Measurements from ENCODE around the gene RANBP3. TPM values are rescaled to one million over a fixed set of nuclear protein-coding genes. Genes with fewer than 3 reads are reported as not detected.

RANBP3 gene
- total RNA-seq, 4 donors from 2014 or later: 58.9 to 175 (median 65.0) TPM

- H3K4me1 ChIP-seq: peaks cover 6 to 28% (median 26%) of the 10 kb centered on the region in 4 donors
- H3K27me3 ChIP-seq: no peaks in the 10 kb centered on the region
- intact Hi-C loops (cut with DNase I; ENCODE audit: low total_unique reads) (no loop called here), in situ Hi-C loops (cut with MboI; ENCODE audit: low pct_ligation_motif_present in 1 of 4, low pct_unique_long_range_greater_than_20kb in 1 of 4, low sequenced_read_pairs in 3 of 4) (no loop called here)
- WGBS, 2 donors (ENCODE audit: low coverage in 1 of 2): 60% methylated on average over 1 of the region's 1 CpG; no CpG with 5 or more reads in 1 of the 2 donors
- DNase-seq: no peak
- H3K27ac ChIP-seq: no peak overlapping the region
- H3K9me3 ChIP-seq: no peaks in the 10 kb centered on the region
- peaks cover 0 to 4% (median 1%) of the 10 kb centered on the region in 4 donors for H3K36me3 ChIP-seq
- TF ChIP-seq POLR2A (IDR thresholded peaks at IDR 0.05): no peak
- no peak for TF ChIP-seq POLR2AphosphoS5 (IDR thresholded peaks at IDR 0.05)
- TF ChIP-seq CTCF (IDR thresholded peaks at IDR 0.05): no peak
- TF ChIP-seq EP300 (IDR thresholded peaks at IDR 0.05; ENCODE audit: low read depth): no peak
- H3K4me3 ChIP-seq: no peak overlapping the region
Observed at GRCh38 chr19:5911366-5911765, 66.6 kb downstream of the RANBP3 start.

- intact Hi-C loops (cut with DNase I; ENCODE audit: low total_unique reads) (no loop called here), in situ Hi-C loops (cut with MboI; ENCODE audit: low pct_ligation_motif_present in 1 of 4, low pct_unique_long_range_greater_than_20kb in 1 of 4, low sequenced_read_pairs in 3 of 4) (no loop called here)
- no peaks in the 10 kb centered on the region for H3K27me3 ChIP-seq
- H3K4me1 ChIP-seq: peaks cover 13 to 28% (median 24%) of the 10 kb centered on the region in 4 donors
- H3K4me3 ChIP-seq: no peak overlapping the region
- no peaks in the 10 kb centered on the region for H3K36me3 ChIP-seq
- no peak for DNase-seq
- no peak overlapping the region for H3K27ac ChIP-seq
- 89 to 90% methylated on average over 1 of the region's 1 CpG for WGBS, 2 donors (ENCODE audit: low coverage in 1 of 2)
- TF ChIP-seq CTCF (IDR thresholded peaks at IDR 0.05) (no peak), EP300 (IDR thresholded peaks at IDR 0.05; ENCODE audit: low read depth) (no peak), POLR2A (IDR thresholded peaks at IDR 0.05) (no peak), POLR2AphosphoS5 (IDR thresholded peaks at IDR 0.05) (no peak)
- no peaks in the 10 kb centered on the region for H3K9me3 ChIP-seq
Observed at GRCh38 chr19:5910638-5910907, 67.4 kb downstream of the RANBP3 start.

GRCh38 chr19:5908773-5909442 lies 69.0 kb downstream of the RANBP3 start:
- TF ChIP-seq POLR2AphosphoS5 (IDR thresholded peaks at IDR 0.05): no peak
- TF ChIP-seq EP300 (IDR thresholded peaks at IDR 0.05; ENCODE audit: low read depth): no peak
- no peak for TF ChIP-seq POLR2A (IDR thresholded peaks at IDR 0.05)
- TF ChIP-seq CTCF (IDR thresholded peaks at IDR 0.05): no peak
- no peak overlapping the region for H3K27ac ChIP-seq
- peaks cover 11 to 17% (median 13%) of the 10 kb centered on the region in 4 donors for H3K4me1 ChIP-seq
- intact Hi-C loops (cut with DNase I; ENCODE audit: low total_unique reads): no loop called here
- no peaks in the 10 kb centered on the region for H3K9me3 ChIP-seq
- no peak for DNase-seq
- H3K27me3 ChIP-seq: no peaks in the 10 kb centered on the region
- WGBS, 2 donors (ENCODE audit: low coverage in 1 of 2): 72% methylated on average over 6 of the region's 14 CpGs; no CpG with 5 or more reads in 1 of the 2 donors
- H3K4me3 ChIP-seq: no peak overlapping the region
- in situ Hi-C loops (cut with MboI; ENCODE audit: low pct_ligation_motif_present in 1 of 4, low pct_unique_long_range_greater_than_20kb in 1 of 4, low sequenced_read_pairs in 3 of 4): no loop called here
- H3K36me3 ChIP-seq: no peaks in the 10 kb centered on the region

- 68% methylated on average over 5 of the region's 5 CpGs; no CpG with 5 or more reads in 1 of the 2 donors for WGBS, 2 donors (ENCODE audit: low coverage in 1 of 2)
- no peak for TF ChIP-seq EP300 (IDR thresholded peaks at IDR 0.05; ENCODE audit: low read depth)
- no peak overlapping the region for H3K4me3 ChIP-seq
- peaks cover 11 to 21% (median 19%) of the 10 kb centered on the region in 4 donors for H3K4me1 ChIP-seq
- H3K36me3 ChIP-seq: no peaks in the 10 kb centered on the region
- no peak overlapping the region for H3K27ac ChIP-seq
- no peak for DNase-seq
- H3K27me3 ChIP-seq: no peaks in the 10 kb centered on the region
- in situ Hi-C loops (cut with MboI; ENCODE audit: low pct_ligation_motif_present in 1 of 4, low pct_unique_long_range_greater_than_20kb in 1 of 4, low sequenced_read_pairs in 3 of 4) (no loop called here), intact Hi-C loops (cut with DNase I; ENCODE audit: low total_unique reads) (no loop called here)
- H3K9me3 ChIP-seq: no peaks in the 10 kb centered on the region
Observed at GRCh38 chr19:5907241-5907640, 70.7 kb downstream of the RANBP3 start.
